ENCODE results near the gene POLE4.

The POLE4 gene

DNA sequence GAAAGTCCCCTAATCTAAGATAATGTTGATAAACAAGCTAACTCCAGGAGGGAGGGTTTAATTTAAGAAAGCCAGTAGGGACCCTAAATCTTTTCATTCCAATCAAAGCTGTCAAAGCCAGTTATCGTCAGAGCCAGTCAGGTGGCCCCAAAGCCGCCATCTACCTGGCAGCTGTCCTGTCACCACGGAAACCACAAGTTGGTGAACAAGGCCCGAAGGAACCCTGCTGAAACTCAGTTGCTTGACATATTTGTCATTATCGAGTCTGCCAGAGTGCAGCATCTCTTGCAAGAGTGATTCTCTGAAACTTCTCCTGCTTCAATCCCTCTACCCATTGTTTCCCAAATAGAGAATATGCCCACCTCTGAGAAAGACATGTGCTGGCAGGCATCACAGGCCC, 30.8 kb upstream of the POLE4 start:
- no peaks in the 10 kb centered on the region for H3K4me1 Mint-ChIP-seq
- no peaks in the 10 kb centered on the region for H3K9me3 Mint-ChIP-seq
- ATAC-seq (replicated peaks) (no peak), DNase-seq (no peak)
- H3K4me3 Mint-ChIP-seq = no peak overlapping the region
- H3K27me3 Mint-ChIP-seq = peaks cover 6 to 17% of the 10 kb centered on the region in 2 donors
- peaks cover 0 to 13% of the 10 kb centered on the region in 2 donors for H3K36me3 Mint-ChIP-seq
- no peak overlapping the region for H3K27ac Mint-ChIP-seq

DNA sequence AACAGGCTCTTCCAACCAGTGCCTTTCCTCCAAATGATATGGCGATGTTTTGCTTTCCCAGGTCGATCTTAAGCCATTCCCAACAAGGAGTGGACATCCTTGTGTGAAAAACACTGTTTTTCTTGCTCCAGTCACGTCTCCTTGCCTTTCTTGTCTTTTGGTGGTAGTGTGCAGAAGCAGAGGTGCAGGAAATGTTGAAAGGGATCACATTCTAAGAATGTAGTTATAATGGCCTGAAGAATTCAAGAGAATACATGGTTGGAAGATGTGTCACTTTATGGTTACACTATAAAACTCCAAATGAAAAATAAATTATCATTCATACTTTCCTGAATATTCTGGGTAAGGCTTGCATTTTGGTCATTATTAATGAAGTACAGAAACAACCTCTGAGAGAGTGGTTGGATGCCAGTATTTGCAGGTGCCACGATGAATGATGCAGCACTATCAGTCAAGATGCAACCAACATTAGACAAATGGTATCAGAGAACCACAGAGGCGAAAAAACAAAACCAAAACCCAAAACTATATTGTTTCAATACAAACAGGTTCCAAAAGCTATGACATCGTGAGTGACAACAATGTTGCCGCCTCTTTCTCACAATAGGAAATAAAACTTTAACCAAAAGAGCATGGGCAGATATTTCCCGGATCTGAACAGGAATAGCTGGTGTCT, 27.5 kb upstream of the POLE4 start:
- no peak for ATAC-seq (replicated peaks)

DNA sequence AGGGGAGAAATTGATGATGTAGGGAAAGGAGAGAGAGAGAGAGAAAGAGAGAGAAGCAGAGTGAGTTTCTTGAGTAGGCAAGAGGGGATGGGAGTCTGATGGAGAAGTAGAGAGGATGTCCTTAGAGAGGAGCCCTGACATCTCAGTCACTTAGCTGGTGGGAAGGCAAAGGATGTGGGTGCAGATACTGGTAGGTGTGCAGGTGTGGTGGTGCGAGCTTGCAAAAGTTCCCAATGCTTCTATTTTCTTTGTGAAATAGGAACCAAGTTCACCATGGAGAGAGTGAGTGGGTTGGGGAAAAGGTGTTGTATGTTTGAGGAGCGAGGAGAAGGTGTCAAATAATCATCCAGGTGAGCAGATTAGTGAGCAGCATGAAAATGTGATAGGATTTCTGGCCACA, 26.5 kb upstream of the POLE4 start:
- DNase-seq (no peak), ATAC-seq (replicated peaks) (no peak)
- Mint-ChIP-seq H3K4me3 (no peak overlapping the region), H3K36me3 (peaks cover 0 to 16% of the 10 kb centered on the region in 2 donors), H3K27ac (no peak overlapping the region), H3K4me1 (no peaks in the 10 kb centered on the region), H3K27me3 (peaks cover 6 to 31% of the 10 kb centered on the region in 2 donors), H3K9me3 (no peaks in the 10 kb centered on the region)

More for the DNA sequence above, 27.5 kb upstream of the POLE4 start:
- H3K27ac Mint-ChIP-seq = no peak overlapping the region
- H3K4me3 Mint-ChIP-seq = no peak overlapping the region
- peaks cover 6 to 28% of the 10 kb centered on the region in 2 donors for H3K27me3 Mint-ChIP-seq
- H3K4me1 Mint-ChIP-seq = no peaks in the 10 kb centered on the region
- no peak for DNase-seq
- H3K9me3 Mint-ChIP-seq = no peaks in the 10 kb centered on the region
- H3K36me3 Mint-ChIP-seq = peaks cover 0 to 16% of the 10 kb centered on the region in 2 donors

DNA sequence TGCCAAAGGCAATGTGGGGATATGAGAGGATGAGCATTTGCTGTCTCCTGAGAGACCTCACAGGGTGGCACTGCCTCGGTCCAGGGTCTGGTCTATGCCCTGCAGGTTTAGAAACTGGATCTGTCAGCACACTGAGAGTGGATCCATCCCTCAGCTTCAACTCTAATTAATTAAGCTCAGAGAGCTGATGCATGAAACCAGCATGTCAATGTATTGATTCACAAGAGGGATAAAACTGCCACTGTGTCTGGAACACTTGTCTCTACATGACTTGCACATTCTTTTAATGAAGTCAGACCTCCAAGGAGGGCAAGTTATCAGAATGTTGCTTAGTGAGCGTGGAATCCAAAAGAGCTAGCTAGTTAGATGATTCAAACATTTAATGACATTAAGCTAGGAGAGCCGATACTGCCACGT, 22.5 kb upstream of the POLE4 start:
- H3K4me3 Mint-ChIP-seq = no peak overlapping the region

DNA sequence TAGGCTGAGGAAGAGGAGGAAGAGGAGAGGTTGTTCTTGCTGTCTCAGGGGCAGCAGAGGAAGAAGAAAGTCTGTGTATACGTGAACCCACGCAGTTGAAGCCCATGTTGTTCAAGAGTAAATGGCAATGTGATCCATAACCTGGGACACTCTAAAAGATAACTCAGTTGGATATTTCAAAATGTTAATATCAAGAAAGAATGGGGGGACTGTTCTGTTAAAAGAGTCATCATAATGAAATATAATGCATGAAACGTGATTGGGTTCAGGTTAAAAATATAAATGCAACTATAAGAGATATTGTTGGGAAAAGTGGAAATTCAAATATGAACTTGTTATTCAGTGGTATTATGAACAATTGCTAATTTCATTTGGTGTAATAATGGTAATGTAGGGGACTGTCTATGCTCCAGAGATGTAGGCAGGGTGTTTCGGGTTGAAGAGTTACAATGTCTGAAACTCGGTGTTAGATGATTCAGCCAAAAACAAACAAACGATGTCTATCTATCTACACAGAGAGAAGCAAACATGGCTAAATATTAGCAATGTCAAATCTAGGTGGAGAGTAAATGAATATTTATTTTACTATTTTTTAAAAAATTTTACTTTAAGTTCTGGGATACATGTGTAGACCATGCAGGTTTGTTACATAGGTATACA, 21.1 kb upstream of the POLE4 start:
- Mint-ChIP-seq H3K4me1 (no peaks in the 10 kb centered on the region), H3K27ac (no peak overlapping the region), H3K4me3 (no peak overlapping the region), H3K9me3 (no peaks in the 10 kb centered on the region), H3K36me3 (peaks cover 0 to 3% of the 10 kb centered on the region in 2 donors), H3K27me3 (peaks cover 0 to 28% of the 10 kb centered on the region in 2 donors)
- no peak for ATAC-seq (replicated peaks)
- no peak for DNase-seq

More for the DNA sequence above, 22.5 kb upstream of the POLE4 start:
- H3K9me3 Mint-ChIP-seq = no peaks in the 10 kb centered on the region
- no peaks in the 10 kb centered on the region for H3K4me1 Mint-ChIP-seq
- ATAC-seq (replicated peaks) (no peak), DNase-seq (no peak)
- peaks cover 0 to 32% of the 10 kb centered on the region in 2 donors for H3K27me3 Mint-ChIP-seq
- H3K27ac Mint-ChIP-seq = no peak overlapping the region
- peaks cover 0 to 3% of the 10 kb centered on the region in 2 donors for H3K36me3 Mint-ChIP-seq

DNA sequence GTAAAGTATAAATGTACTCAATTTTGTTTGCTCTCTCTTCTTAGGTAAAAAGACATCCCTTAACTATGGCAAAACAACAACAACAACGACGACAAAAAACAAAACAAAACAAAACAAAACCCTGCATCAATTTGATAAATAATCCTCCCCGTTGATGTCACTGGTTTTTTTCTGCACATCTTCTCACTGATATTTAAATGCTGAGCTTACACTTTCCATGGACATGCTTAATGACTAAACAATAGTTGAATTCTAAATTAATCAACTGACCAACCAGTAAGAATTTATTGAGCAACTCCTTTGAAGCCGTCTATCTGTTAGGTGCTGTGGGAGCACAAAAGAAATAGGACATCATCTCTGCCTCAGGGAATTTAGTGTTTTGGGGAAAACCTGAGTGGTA, 20.2 kb upstream of the POLE4 start:
- ATAC-seq (replicated peaks) = no peak
- H3K4me1 Mint-ChIP-seq = no peaks in the 10 kb centered on the region
- peaks cover 0 to 24% of the 10 kb centered on the region in 2 donors for H3K27me3 Mint-ChIP-seq
- H3K36me3 Mint-ChIP-seq = no peaks in the 10 kb centered on the region
- H3K4me3 Mint-ChIP-seq = no peak overlapping the region
- H3K9me3 Mint-ChIP-seq = no peaks in the 10 kb centered on the region
- DNase-seq = no peak
- no peak overlapping the region for H3K27ac Mint-ChIP-seq

DNA sequence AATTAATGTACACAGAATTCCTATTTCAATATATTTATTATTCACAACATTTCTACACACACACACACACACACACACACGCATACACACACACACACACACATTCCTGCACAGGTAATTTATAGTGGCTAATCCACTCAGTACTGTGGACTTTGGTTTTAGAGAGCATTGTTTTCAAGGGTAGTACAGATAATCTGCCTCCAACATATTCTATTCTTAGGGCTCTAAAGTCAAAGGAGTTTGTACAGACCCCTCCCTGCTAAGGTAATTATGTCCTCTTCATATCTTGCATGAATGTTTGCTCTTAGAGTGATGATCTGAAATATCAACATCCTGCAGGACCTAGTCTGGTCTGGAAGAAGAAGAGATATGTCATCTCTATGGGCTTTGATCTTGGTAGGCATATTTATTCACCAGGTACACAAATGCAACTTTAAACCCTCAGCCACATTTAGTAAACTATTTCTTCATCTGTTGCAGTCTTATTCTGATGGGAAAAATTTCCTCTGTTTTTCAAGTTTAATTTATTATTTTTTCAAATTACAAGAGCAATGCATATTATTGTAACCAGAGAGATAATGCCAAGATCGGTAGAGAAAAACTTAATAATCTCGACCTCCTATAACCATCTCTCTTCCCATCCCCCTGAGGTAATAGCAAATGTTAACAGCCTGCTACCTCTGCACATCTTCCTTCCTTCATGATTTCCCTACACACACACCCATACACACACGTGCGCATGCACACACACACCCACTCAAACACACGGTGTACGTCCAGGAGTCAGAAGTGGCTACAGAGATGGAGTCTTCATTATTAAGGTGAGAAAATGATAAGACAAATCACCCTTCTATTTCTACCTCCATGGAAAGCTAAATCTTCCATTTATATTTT, 18.3 kb upstream of the POLE4 start:
- H3K27ac Mint-ChIP-seq = no peak overlapping the region
- DNase-seq = no peak
- peaks cover 0 to 28% of the 10 kb centered on the region in 2 donors for H3K27me3 Mint-ChIP-seq
- ATAC-seq (replicated peaks) = no peak
- peaks cover 0 to 2% of the 10 kb centered on the region in 2 donors for H3K36me3 Mint-ChIP-seq
- no peaks in the 10 kb centered on the region for H3K9me3 Mint-ChIP-seq
- peaks cover 2 to 3% of the 10 kb centered on the region in 2 donors for H3K4me1 Mint-ChIP-seq
- H3K4me3 Mint-ChIP-seq = no peak overlapping the region

DNA sequence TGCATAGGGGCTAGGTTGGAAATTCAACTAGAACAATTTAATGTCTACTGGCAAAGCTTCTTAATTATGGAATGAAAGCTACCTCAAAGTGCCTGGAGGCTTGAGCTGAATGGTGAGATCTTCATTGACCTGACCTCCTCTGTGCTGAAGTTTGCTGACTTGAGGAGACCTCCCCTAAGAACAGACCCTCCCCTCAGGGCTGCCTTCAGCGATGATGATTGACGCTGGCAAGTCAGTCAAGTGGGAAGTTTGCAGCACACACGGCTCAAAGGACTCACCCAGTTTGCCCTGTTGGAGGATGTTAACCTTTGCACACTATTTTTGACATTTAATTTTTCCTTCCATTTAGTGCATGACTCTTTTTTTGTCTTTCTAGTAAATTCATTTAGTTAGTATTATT, 17.2 kb upstream of the POLE4 start:
- ATAC-seq (replicated peaks) = no peak
- H3K4me1 Mint-ChIP-seq = peaks cover 8 to 13% of the 10 kb centered on the region in 2 donors
- H3K27me3 Mint-ChIP-seq = peaks cover 0 to 26% of the 10 kb centered on the region in 2 donors
- H3K4me3 Mint-ChIP-seq = no peak overlapping the region
- DNase-seq = no peak
- H3K27ac Mint-ChIP-seq = no peak overlapping the region
- no peaks in the 10 kb centered on the region for H3K9me3 Mint-ChIP-seq
- H3K36me3 Mint-ChIP-seq = peaks cover 0 to 2% of the 10 kb centered on the region in 2 donors

DNA sequence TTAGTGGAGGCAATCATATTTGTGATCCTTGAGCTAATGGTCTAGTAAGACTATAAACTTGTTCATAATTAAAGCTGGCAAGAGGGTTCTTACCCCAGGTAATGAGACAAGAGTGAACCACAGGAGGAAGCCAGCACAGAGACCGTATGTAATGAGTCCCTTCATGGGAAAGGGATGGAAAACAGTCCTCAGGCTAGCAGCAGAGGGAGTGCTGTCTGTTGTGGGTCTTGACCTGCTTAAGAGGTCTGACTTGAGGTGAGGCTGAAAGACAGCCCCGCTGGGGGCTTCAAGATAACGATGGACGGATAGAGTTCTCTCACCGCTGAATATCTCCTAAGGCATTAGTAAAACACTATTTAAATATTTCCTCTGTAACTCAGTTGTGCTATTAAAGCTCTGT, 16.2 kb upstream of the POLE4 start:
- no peak overlapping the region for H3K27ac Mint-ChIP-seq
- peaks cover 0 to 2% of the 10 kb centered on the region in 2 donors for H3K36me3 Mint-ChIP-seq
- H3K4me3 Mint-ChIP-seq = no peak overlapping the region
- H3K9me3 Mint-ChIP-seq = no peaks in the 10 kb centered on the region
- DNase-seq = no peak
- H3K4me1 Mint-ChIP-seq = peaks cover 8 to 13% of the 10 kb centered on the region in 2 donors
- ATAC-seq (replicated peaks) = no peak
- peaks cover 0 to 20% of the 10 kb centered on the region in 2 donors for H3K27me3 Mint-ChIP-seq

DNA sequence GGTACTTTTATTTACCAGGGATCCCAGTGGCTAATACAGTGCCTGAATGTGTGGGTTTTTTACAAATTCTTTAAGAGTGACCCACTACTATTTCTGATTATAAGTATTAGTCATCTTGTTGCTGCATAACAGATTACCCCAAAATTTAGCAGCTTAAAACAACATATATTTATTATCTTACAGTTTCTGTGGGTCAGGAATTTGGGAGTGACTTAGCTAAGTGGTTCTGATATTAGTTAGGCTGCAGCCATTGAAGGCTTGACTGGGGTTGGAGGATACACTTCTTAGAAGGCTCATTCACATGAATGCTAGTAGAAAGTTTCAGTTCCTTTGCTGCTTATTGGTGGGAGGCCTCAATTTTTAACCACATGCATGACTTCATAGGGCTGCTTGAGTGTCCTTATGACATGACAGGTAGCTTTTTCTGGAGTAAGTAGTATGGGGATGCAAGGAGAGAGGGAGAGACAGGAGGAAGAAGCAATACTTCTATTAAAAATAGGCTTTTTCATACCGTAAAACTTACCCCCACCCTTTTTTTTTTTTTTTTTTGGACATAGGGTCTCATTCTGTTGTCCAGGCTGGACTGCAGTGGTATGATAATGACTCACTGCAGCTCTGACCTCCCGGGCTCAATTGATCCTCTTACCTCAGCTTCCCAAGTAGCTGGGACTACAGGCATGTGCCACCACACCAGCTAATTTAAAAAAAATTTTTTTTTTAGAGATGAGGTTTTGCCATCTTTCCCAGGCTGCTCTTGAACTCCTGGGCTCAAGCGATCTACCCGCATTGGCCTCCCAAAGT, 13.3 kb upstream of the POLE4 start:
- peak; percentile 23 for DNase-seq
- Mint-ChIP-seq H3K36me3 (peaks cover 4 to 21% of the 10 kb centered on the region in 2 donors), H3K27me3 (peaks cover 0 to 9% of the 10 kb centered on the region in 2 donors), H3K4me1 (peaks cover 8 to 30% of the 10 kb centered on the region in 2 donors), H3K9me3 (peaks cover 0 to 12% of the 10 kb centered on the region in 2 donors), H3K4me3 (no peak overlapping the region), H3K27ac (no peak overlapping the region)
- peak; percentile 100 for ATAC-seq (replicated peaks)

DNA sequence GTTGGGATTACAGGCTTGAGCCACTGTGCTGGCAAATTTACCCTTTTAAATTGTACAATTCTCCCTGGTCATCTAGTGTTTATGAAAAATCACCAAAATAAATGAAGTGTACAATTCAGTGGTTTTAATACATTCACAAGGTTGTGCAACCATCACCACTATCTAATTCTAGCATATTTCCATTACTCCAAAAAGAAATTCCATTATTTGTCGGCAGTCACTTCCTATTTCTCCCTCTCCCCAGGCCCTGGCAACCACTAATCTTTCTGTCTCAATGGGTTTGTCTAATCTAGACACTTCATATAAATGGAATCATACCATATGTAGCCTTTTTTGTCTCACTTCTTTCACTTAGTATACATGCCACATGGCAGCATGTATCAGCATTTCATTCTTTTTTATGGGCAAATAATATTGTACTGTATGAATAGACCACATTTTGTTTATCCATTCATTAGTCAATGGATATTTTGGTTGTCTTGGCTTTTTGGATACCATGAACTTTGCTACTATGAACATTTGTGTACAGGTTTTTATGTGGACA, 12.6 kb upstream of the POLE4 start:
- no peak for ATAC-seq (replicated peaks)
- Mint-ChIP-seq H3K27ac (no peak overlapping the region), H3K36me3 (peaks cover 7 to 24% of the 10 kb centered on the region in 2 donors), H3K27me3 (peaks cover 0 to 9% of the 10 kb centered on the region in 2 donors), H3K9me3 (peaks cover 0 to 14% of the 10 kb centered on the region in 2 donors), H3K4me1 (peaks cover 8 to 37% of the 10 kb centered on the region in 2 donors), H3K4me3 (no peak overlapping the region)
- DNase-seq = no peak

DNA sequence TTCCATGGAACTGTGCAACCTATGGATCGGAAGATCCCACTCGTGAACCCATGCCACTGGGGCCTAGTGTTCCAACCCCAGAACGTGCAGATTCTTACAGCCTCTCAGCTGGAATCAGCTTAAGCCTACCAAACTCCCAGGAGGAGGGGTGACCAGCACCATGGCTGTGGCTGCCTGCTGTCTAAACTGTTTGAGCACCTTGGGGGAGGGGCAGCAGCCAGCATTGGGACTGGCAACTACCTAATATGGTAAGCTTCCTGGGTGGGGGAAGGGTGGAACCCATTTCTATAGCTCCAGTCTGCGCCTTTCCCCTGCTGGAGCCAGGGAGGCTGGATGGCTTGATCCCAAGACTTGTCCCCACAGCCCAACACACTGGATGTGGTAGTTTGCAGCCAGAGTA, 10.7 kb upstream of the POLE4 start:
- no peak overlapping the region for H3K4me3 Mint-ChIP-seq
- ATAC-seq (replicated peaks) (no peak), DNase-seq (no peak)
- H3K27ac Mint-ChIP-seq = no peak overlapping the region
- peaks cover 2 to 18% of the 10 kb centered on the region in 2 donors for H3K9me3 Mint-ChIP-seq
- H3K36me3 Mint-ChIP-seq = peaks cover 7 to 32% of the 10 kb centered on the region in 2 donors
- H3K4me1 Mint-ChIP-seq = peaks cover 12 to 54% of the 10 kb centered on the region in 2 donors
- H3K27me3 Mint-ChIP-seq = peaks cover 0 to 9% of the 10 kb centered on the region in 2 donors

DNA sequence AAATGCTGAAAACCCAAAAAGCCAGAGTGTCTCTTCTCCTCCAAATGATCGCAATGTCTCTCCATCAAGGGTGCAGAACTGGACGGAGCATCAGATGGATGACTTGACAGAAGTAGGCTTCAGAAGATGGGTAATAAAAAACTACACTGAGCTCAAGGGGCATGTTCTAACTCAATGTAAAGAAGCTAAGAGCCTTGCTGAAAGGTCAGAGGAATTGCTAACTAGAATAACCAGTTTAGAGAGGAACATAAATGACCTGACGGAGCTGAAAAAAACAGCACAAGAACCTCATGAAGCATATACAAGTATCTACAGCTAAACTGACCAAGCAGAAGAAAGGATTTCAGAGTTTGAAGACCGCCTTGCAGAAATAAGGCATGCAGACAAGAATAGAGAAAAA, 9.7 kb upstream of the POLE4 start:
- ATAC-seq (replicated peaks) = no peak
- peaks cover 7 to 36% of the 10 kb centered on the region in 2 donors for H3K36me3 Mint-ChIP-seq
- H3K27ac Mint-ChIP-seq = no peak overlapping the region
- peaks cover 0 to 1% of the 10 kb centered on the region in 2 donors for H3K27me3 Mint-ChIP-seq
- H3K4me3 Mint-ChIP-seq = no peak overlapping the region
- DNase-seq = no peak
- H3K9me3 Mint-ChIP-seq = peaks cover 8 to 23% of the 10 kb centered on the region in 2 donors
- peaks cover 14 to 64% of the 10 kb centered on the region in 2 donors for H3K4me1 Mint-ChIP-seq

All from stimulated activated naive B cell treated with anti-CD40 and anti-IgM and Interleukin-4, amounts not matched to agents 10 μg/mL and 1 μg/mL and 100 μg/mL, for 72 hours (primary cell).